ENCODE measurements around the gene TMPRSS9.

Gene TMPRSS9

DNA sequence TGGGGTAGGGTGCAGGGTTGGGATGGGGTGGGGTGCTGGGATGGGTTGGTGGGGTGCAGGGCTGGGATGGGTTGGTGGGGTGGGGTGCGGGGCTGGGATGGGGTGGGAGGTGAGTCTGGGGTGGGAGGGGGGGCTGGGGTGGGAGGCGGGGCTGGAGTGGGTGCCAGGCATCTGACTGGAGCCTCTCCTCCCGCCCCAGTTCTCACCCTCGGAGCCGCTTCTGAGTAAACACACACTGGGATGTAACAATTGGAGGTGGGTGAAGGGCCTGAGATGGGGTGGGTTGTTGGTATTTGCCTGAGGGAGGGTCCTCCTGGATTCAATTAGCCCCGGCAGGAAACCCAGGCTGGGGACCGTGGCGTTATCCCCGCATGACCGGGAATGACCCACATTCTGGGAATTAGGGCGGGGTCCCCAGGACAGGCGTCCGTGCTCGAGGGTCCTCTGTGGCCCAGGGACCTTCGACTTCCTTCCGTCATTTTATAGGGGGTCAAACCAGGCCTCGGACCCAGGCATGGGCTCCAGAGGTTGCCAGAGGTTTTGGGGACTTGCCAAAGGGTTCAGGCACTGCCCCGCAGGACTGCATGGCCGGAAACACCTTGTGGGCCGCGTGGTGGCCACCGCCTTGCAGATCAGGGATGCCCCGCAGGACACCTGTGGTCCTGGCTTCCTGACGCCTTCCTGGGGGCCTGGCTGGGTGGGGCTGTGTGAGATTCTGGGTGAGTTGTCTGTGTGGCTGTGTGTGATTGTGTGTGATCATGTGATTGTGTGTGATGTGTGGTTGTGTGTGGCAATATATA, 1.4 kb downstream of the TMPRSS9 start:
- no peaks in the 10 kb centered on the region for H3K4me1 ChIP-seq (ENCODE audit: control insufficient read depth, insufficient read depth, low read length)
- no peak overlapping the region for H3K27ac ChIP-seq (ENCODE audit: insufficient read depth, low read depth, low read length, poor library complexity, severe bottlenecking)
- no peaks in the 10 kb centered on the region for H3K36me3 ChIP-seq (ENCODE audit: control insufficient read depth, insufficient read depth, low read length)
- H3K27me3 ChIP-seq (ENCODE audit: control insufficient read depth, insufficient read depth, low read length, poor library complexity, severe bottlenecking) = peaks cover 42% of the 10 kb centered on the region
- H3K4me3 ChIP-seq (ENCODE audit: insufficient read depth, low read depth, low read length) = no peak overlapping the region
- WGBS, 2 experiments = 55 to 58% methylated on average over 23 to 24 of the region's 24 CpGs
- H3K9me3 ChIP-seq (ENCODE audit: control insufficient read depth, low read length) = no peaks in the 10 kb centered on the region

GRCh38 chr19:2362046-2362969, 2.2 kb downstream of the TMPRSS9 start:
- 90 to 94% methylated on average over 11 of the region's 11 CpGs for WGBS, 2 experiments

DNA sequence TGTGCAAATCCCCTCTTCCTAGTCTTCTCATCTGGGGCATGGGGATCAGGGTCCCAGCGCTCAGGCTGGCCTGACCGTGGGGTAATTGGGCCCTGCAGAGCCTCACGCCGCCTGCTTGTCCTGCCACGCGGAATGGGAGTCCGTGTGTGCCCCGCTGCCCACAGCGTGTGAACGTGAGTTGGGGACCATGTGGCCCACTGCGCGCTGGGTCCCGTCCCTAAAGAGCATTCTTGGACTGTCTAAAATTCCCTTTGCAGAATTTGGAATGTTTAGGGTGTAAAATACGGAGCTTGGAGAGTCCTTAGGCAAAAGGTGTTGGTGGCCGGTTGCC, 2.9 kb downstream of the TMPRSS9 start:
- no peaks in the 10 kb centered on the region for H3K4me1 ChIP-seq (ENCODE audit: control insufficient read depth, insufficient read depth, low read length)
- H3K9me3 ChIP-seq (ENCODE audit: control insufficient read depth, low read length) = no peaks in the 10 kb centered on the region
- no peak overlapping the region for H3K4me3 ChIP-seq (ENCODE audit: insufficient read depth, low read depth, low read length)
- peaks cover 42% of the 10 kb centered on the region for H3K27me3 ChIP-seq (ENCODE audit: control insufficient read depth, insufficient read depth, low read length, poor library complexity, severe bottlenecking)
- H3K27ac ChIP-seq (ENCODE audit: insufficient read depth, low read depth, low read length, poor library complexity, severe bottlenecking) = no peak overlapping the region
- 89 to 90% methylated on average over 15 of the region's 15 CpGs for WGBS, 2 experiments
- H3K36me3 ChIP-seq (ENCODE audit: control insufficient read depth, insufficient read depth, low read length) = no peaks in the 10 kb centered on the region

More at GRCh38 chr19:2362046-2362969, 2.2 kb downstream of the TMPRSS9 start:
- peaks cover 42% of the 10 kb centered on the region for H3K27me3 ChIP-seq (ENCODE audit: control insufficient read depth, insufficient read depth, low read length, poor library complexity, severe bottlenecking)
- no peaks in the 10 kb centered on the region for H3K4me1 ChIP-seq (ENCODE audit: control insufficient read depth, insufficient read depth, low read length)
- no peaks in the 10 kb centered on the region for H3K36me3 ChIP-seq (ENCODE audit: control insufficient read depth, insufficient read depth, low read length)
- no peaks in the 10 kb centered on the region for H3K9me3 ChIP-seq (ENCODE audit: control insufficient read depth, low read length)
- H3K27ac ChIP-seq (ENCODE audit: insufficient read depth, low read depth, low read length, poor library complexity, severe bottlenecking) = no peak overlapping the region
- H3K4me3 ChIP-seq (ENCODE audit: insufficient read depth, low read depth, low read length) = no peak overlapping the region

GRCh38 chr19:2363419-2363818, 3.4 kb downstream of the TMPRSS9 start:
- Histone ChIP-seq H3K4me1 (ENCODE audit: control insufficient read depth, insufficient read depth, low read length) (no peaks in the 10 kb centered on the region), H3K27ac (ENCODE audit: insufficient read depth, low read depth, low read length, poor library complexity, severe bottlenecking) (no peak overlapping the region), H3K27me3 (ENCODE audit: control insufficient read depth, insufficient read depth, low read length, poor library complexity, severe bottlenecking) (peaks cover 37% of the 10 kb centered on the region), H3K9me3 (ENCODE audit: control insufficient read depth, low read length) (no peaks in the 10 kb centered on the region), H3K4me3 (ENCODE audit: insufficient read depth, low read depth, low read length) (no peak overlapping the region), H3K36me3 (ENCODE audit: control insufficient read depth, insufficient read depth, low read length) (no peaks in the 10 kb centered on the region)
- 85 to 88% methylated on average over 17 of the region's 17 CpGs for WGBS, 2 experiments

DNA sequence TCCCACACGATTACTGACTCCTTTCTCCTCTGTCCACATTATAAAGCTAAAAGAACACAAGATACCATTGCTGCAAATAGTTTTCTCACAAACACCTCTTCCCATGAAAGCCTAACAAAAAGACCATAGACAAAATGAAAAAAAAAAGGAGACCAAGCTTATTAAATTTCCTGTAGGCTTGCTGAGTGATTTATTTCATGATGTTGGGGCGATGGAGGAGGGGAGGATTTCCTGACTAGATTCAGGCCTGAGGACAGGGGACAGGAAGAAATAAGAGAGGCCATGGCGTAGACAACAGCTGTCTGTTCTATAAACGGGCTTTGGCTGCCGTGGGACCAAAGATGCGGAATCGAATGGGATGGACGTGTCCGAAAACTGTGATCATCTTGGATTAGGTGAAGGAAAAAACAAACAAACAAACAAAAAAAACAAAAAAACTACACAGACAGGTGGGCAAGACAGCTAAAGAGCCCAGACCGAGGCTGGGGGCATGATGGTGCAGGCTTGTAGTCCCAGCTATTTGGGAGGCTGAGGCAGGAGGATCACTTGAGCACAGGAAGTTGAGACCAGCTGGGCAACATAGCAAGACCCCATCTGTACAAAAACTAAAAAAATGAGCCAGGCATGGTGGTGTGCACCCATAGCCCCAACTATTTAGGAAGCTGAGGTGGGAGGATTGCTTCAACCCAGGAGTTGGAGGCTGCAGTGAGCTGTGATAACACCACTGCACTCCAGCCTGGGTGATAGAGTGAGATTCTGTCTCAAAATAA, 5.3 kb downstream of the TMPRSS9 start:
- no peaks in the 10 kb centered on the region for H3K36me3 ChIP-seq (ENCODE audit: control insufficient read depth, insufficient read depth, low read length)
- whole genome bisulfite sequencing, 2 experiments = 91 to 94% methylated on average over 9 to 10 of the region's 10 CpGs
- no peak overlapping the region for H3K27ac ChIP-seq (ENCODE audit: insufficient read depth, low read depth, low read length, poor library complexity, severe bottlenecking)
- H3K4me3 ChIP-seq (ENCODE audit: insufficient read depth, low read depth, low read length) = no peak overlapping the region
- H3K9me3 ChIP-seq (ENCODE audit: control insufficient read depth, low read length) = no peaks in the 10 kb centered on the region
- H3K4me1 ChIP-seq (ENCODE audit: control insufficient read depth, insufficient read depth, low read length) = no peaks in the 10 kb centered on the region
- H3K27me3 ChIP-seq (ENCODE audit: control insufficient read depth, insufficient read depth, low read length, poor library complexity, severe bottlenecking) = peaks cover 18% of the 10 kb centered on the region

- H3K27ac ChIP-seq (ENCODE audit: insufficient read depth, low read depth, low read length, poor library complexity, severe bottlenecking) = no peak overlapping the region
- H3K4me1 ChIP-seq (ENCODE audit: control insufficient read depth, insufficient read depth, low read length) = no peaks in the 10 kb centered on the region
- 88 to 89% methylated on average over 16 of the region's 16 CpGs for WGBS, 2 experiments
- no peak overlapping the region for H3K4me3 ChIP-seq (ENCODE audit: insufficient read depth, low read depth, low read length)
- H3K9me3 ChIP-seq (ENCODE audit: control insufficient read depth, low read length) = no peaks in the 10 kb centered on the region
- no peaks in the 10 kb centered on the region for H3K36me3 ChIP-seq (ENCODE audit: control insufficient read depth, insufficient read depth, low read length)
- H3K27me3 ChIP-seq (ENCODE audit: control insufficient read depth, insufficient read depth, low read length, poor library complexity, severe bottlenecking) = no peaks in the 10 kb centered on the region
Measured at GRCh38 chr19:2371656-2372055, 11.6 kb downstream of the TMPRSS9 start.

- no peaks in the 10 kb centered on the region for H3K36me3 ChIP-seq (ENCODE audit: control insufficient read depth, insufficient read depth, low read length)
- H3K27ac ChIP-seq (ENCODE audit: insufficient read depth, low read depth, low read length, poor library complexity, severe bottlenecking) = no peak overlapping the region
- WGBS, 2 experiments = 87 to 90% methylated on average over 11 of the region's 11 CpGs
- H3K4me1 ChIP-seq (ENCODE audit: control insufficient read depth, insufficient read depth, low read length) = no peaks in the 10 kb centered on the region
- no peaks in the 10 kb centered on the region for H3K27me3 ChIP-seq (ENCODE audit: control insufficient read depth, insufficient read depth, low read length, poor library complexity, severe bottlenecking)
- no peaks in the 10 kb centered on the region for H3K9me3 ChIP-seq (ENCODE audit: control insufficient read depth, low read length)
- no peak overlapping the region for H3K4me3 ChIP-seq (ENCODE audit: insufficient read depth, low read depth, low read length)
Measured at GRCh38 chr19:2372076-2372612, 12.1 kb downstream of the TMPRSS9 start.

- Histone ChIP-seq H3K27ac (ENCODE audit: insufficient read depth, low read depth, low read length, poor library complexity, severe bottlenecking) (no peak overlapping the region), H3K9me3 (ENCODE audit: control insufficient read depth, low read length) (no peaks in the 10 kb centered on the region), H3K4me3 (ENCODE audit: insufficient read depth, low read depth, low read length) (no peak overlapping the region), H3K36me3 (ENCODE audit: control insufficient read depth, insufficient read depth, low read length) (no peaks in the 10 kb centered on the region), H3K27me3 (ENCODE audit: control insufficient read depth, insufficient read depth, low read length, poor library complexity, severe bottlenecking) (no peaks in the 10 kb centered on the region), H3K4me1 (ENCODE audit: control insufficient read depth, insufficient read depth, low read length) (no peaks in the 10 kb centered on the region)
- WGBS, 2 experiments = 87 to 90% methylated on average over 13 of the region's 13 CpGs
Measured at GRCh38 chr19:2374808-2375207, 14.7 kb downstream of the TMPRSS9 start.

GRCh38 chr19:2375353-2376121, 15.5 kb downstream of the TMPRSS9 start:
- H3K27me3 ChIP-seq (ENCODE audit: control insufficient read depth, insufficient read depth, low read length, poor library complexity, severe bottlenecking) = no peaks in the 10 kb centered on the region
- no peaks in the 10 kb centered on the region for H3K9me3 ChIP-seq (ENCODE audit: control insufficient read depth, low read length)
- H3K27ac ChIP-seq (ENCODE audit: insufficient read depth, low read depth, low read length, poor library complexity, severe bottlenecking) = no peak overlapping the region
- no peaks in the 10 kb centered on the region for H3K36me3 ChIP-seq (ENCODE audit: control insufficient read depth, insufficient read depth, low read length)
- 90 to 91% methylated on average over 7 of the region's 7 CpGs for WGBS, 2 experiments
- H3K4me3 ChIP-seq (ENCODE audit: insufficient read depth, low read depth, low read length) = no peak overlapping the region
- H3K4me1 ChIP-seq (ENCODE audit: control insufficient read depth, insufficient read depth, low read length) = no peaks in the 10 kb centered on the region

Measured in ectodermal cell (in vitro differentiated cells).